ENCODE results near the gene TESMIN.

GRCh38 chr11:68759991-68760390, 8.7 kb upstream of the TESMIN start:
- no peak for TF ChIP-seq CTCF (IDR thresholded peaks at IDR 0.05)
- no peak for TF ChIP-seq POLR2A (IDR thresholded peaks at IDR 0.05)

All from transverse colon (tissue), 3 donors.